Fibroblast of skin of right biceps (primary cell): ENCODE data around the gene PROCA1.

Source experiments
- DNase-seq: peaks from one replicate; pipeline ENCODE4 v3.0.0-alpha.2; 2013

The PROCA1 gene

DNA sequence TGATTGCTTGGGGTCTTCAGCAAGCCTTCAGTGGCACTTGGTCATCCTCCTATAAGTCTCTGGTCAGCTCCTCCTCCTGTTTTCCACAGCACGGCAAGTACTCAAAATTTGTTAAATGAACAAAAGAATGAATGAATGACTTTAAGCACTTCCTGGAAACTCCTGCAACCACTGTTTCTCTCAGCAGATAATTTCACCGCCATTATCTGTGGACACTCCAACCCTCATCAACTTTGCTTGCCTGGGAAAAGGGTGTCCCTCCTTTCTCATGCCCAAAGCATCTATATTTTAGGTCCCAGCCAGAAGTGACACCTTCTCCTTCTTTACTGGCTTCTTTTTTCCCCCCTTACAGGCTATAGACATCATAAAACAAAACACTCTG lies 4.4 kb downstream of the PROCA1 start:
- no peak for DNase-seq

DNA sequence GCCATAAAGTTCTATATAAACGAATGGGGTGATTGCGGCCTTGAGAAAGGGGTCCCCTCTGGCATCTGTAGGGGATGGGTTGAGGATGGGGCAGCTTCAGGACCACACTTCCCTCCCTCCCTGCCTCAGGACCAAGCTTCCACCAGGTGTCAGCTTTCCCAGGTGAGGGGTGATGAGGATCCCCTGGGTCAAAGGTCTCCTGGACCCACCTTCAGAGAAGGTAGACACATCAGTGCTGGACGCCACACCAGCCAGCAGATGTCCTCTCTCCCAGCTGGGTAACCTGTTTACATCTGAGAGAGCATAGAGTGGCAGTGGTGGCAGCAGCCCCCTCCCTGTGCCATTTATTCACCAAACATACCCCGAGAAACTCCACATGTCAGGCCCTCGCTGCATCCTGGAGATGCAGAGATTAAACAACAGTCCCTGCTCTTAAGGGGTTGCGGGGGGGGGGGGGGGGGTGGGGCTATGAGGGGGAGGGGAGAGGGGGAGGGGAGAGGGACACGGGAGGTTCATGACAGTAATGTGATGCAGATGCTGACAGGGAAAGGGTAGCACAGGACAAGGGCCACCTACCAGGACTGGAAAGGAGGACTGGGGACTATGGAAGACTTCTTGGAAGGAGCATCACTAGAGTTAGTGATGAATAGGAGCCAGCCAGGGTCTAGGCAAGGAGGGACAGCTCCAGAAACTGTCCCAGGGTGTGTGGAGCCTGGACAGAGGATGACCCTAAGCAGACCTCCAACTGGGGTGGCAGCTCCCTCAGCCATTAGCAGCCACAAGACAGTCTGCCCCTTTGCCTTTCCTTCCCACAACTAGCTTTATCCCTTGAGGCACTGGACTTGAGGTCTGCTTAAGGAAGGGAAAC lies 5.0 kb downstream of the PROCA1 start:
- DNase-seq: no peak

DNA sequence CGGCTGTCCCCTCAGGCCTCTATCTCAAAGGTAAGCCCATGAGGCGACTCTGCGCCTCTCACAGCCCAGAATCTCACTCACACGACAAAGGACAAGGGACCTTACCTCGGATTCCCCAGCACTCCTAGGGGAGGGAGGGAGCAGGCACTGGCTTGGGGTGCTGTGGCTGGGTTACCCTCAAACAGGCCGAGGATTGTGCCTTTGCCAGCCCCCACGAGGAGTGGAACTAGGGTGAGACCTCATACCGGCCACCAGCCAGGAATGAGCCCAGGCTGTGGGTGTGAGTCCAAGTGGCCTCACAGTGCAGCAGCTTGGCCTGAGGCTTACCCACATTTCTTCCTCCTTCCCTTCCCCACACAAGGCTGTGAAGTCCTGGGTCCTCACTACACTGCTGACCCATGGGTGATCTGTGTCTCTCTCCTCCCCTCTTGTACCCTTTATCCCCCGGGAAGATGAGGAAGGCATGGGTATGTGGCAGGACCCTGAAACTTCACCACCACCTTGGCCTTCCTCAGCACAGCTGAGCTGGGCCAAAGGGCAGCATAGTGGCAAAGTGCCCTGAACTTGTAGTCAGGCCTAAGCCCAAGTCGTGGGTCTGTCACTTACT lies 5.9 kb downstream of the PROCA1 start:
- DNase-seq: no peak

- no peak for DNase-seq
Measured at GRCh38 chr17:28705074-28705659, 6.5 kb downstream of the PROCA1 start.

- DNase-seq: no peak
Measured at GRCh38 chr17:28704219-28704858, 7.3 kb downstream of the PROCA1 start.

DNA sequence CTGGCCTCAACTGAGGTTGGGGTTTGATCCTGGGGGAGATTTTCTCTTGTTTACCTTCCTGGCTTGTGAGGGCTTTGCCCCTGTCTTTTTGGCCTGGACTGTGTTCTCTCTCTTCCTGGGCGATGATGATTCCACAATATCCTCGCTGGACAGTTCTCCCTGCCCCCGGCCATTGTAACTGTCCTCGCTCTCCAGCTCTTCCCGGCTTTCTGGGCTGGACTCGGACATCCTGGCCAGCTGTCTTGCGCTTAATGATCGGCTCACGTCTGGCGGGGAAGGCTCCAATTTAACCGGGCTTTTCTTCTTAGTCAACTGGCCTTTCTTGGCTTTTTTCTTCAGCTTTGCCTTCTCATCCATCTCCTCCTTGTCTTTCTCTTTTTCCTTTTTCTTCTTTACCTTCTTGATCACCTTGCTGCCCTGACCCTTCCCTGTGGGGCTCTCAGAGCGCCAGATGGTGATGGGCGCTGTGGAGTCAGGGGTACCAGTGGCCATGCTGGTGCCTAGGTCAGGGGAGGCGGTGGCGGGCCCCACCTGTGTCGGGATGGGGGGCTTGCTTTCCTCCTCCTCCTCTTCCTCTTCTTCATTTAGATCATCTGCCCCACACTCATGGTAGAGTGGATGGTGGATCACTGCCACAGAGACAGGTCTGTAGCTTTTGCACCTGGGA lies 8.0 kb downstream of the PROCA1 start:
- DNase-seq: no peak

DNA sequence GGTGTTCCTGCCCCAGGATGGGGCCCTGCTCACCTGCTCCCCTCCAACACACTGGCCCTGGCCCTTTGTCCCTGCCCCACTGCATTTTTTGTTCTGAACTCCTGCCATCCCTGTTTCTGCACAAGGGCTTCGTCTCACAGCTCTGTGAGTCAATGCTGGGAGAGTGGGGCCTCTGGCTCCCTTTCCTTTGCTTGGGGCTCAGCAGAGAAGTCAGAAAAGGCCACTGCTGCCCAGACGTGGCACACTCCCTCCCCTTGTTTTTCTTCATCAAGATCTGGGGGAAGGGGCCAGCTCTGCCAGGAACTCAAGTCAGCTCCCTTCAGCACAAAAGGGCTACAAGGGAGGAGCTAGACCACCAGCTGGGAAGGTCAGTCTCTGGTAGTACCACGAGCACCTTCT lies 8.9 kb downstream of the PROCA1 start:
- DNase-seq: no peak

- DNase-seq: no peak
Measured at GRCh38 chr17:28702026-28702751, 9.5 kb downstream of the PROCA1 start.

DNA sequence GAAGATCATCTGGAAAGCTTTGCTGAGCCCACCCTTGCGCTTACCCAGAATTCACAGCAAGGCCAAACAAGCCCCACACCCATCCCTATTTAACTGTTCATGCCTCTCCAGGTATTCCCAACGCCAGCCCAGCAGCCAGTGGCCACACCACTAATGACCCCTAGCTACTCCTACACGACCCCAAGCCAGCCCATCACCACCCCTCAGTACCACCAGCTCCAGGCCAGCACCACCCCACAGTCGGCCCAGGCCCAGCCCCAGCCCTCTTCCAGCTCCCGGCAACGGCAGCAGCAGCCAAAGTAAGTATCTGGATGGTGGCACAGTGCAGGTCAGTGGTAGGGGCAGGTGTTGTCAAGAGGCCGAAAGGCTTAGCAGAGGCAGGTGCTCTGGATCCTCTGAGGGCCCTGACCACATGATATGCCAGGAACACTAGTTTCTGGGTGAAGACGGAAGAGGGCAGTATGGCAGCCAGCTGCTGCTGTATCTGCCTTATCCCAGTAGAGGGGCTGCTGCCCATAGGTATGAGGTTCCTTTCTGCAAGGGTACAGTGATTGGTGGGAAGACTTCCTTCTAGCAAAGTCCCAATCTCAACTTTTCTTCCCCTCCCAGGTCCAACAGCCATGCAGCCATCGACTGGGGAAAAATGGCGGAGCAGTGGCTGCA lies 10.7 kb downstream of the PROCA1 start:
- no peak for DNase-seq

DNA sequence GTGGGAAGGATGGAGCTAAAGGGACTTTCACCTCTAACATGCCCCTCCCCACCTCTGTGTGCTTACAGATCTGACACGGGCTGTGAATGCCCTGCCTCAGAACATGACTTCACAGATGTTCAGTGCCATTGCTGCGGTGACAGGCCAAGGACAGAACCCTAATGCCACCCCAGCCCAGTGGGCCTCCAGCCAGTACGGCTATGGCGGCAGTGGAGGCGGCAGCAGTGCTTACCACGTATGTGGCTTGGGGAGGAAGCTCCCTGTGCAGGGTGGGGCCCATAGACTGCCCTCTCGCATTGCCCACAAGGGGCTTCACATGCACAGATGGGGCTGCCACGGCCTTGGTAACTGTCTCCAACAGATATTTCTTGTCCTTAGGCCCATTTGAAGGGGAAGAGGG lies 11.4 kb downstream of the PROCA1 start:
- DNase-seq: no peak

DNA sequence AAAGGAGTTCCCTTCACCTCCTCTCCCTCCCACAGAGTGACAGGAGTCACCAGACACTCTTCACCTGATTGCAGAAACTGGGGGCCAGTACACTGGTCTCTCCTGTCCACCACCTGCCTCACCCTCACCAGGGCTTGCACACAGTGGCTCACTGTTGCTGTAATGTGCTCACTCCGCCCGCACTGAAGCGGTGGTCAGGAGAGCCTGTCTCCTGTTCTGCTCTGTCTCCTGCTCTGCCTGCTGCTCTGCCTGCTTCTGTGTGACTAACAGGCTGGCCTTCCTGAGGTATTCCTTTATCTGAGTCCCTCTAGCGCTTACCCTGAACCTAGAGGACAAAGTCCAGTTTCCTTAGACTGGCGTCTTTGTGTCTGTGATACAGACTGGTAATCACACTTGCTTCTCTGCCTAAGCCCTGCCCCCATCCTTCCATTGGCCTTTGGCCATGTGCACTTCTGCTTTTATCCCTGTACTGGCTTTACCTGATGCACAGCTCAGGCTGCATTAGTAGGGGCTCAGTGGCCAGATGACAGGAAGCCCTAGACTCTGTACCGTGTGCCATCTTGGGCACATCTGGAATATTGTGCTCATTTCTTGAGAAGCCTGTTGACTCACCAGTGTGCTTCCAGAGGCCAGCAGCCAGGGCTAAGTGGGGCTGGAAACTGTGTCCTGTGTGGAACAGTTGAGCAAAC lies 13.3 kb downstream of the PROCA1 start:
- DNase-seq: no peak

- DNase-seq: no peak
Measured at GRCh38 chr17:28693869-28694268, 17.8 kb downstream of the PROCA1 start.

DNA sequence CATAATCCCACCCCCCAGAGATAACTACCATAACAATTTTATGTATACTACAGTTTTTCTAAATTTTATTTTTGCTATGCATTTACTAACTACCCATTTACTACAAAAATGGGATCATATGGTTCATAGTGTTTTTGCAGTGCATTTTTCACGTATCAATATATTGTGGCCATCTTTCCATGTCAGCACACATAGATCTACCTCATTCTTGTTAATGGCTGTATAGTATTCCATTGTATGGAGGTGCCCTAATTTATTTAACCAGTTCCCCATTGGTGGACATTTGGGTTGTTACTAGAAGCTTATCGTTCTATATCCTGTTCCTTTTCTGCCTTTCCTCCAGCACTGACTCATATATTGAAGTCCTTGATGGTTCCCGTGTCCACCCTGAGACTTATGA lies 22.7 kb downstream of the PROCA1 start:
- no peak for DNase-seq

DNA sequence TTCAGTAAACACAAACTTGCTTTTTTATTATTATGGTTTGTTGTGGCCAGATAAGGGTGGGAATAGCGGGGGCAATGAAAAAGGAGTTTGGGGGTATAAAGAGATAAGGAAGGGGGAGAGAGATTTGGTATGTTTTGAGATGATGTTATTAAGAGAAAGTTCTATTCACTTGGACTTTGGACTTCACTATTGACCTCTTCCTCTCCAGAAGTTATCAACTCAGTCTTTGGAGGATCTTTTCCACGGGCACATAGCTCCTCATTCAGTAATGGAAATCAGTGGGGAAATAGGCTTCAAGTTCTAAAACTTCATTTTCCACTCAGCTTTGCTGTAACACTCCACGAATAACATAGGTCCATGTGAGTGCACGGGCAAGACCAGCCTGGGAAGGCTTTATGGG lies 23.2 kb downstream of the PROCA1 start:
- DNase-seq: no peak

DNA sequence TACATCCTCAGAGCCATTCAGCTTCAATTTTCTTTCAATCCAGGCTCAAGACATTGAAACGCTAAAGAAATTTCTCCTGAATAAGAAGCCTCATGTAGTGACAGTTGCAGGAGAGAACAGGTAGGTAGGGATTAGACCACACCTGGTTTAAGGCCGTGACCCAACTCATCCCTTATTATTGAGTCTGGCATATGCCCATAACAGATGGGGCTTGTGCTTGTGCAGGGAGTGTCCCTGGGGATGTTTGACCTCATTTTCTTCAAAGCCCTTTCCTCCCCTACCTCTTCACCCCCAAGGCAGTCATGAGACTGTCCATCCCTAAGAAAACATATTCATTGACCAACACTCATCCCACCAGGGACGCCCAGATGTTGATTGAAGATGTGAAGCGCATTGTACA lies 25.4 kb downstream of the PROCA1 start:
- DNase-seq: no peak

GRCh38 chr17:28685366-28685765 lies 26.3 kb downstream of the PROCA1 start:
- DNase-seq: no peak

DNA sequence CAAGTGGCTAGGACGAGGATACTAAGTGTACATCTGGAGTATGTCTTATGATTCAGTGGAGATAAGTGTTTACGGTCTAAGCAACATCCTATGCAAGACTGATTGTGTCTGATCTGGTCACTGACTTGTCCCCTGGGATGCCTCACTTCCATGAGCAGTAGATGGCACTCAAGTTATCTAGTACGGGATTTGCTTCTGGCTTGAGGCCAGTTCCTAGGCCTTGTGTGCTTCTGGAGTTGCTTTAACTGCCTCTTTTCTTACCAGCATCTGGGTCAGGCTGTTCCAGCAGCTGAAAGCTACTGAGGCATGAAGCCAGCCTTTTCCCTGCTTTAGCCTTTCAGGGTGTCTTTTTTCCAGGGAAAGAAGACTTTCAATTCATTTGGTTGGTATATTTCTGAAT lies 26.7 kb downstream of the PROCA1 start:
- peak; percentile 46 for DNase-seq

GRCh38 chr17:28682655-28683054 lies 29.0 kb downstream of the PROCA1 start:
- DNase-seq: no peak

- no peak for DNase-seq
Measured at GRCh38 chr17:28675980-28676379, 35.7 kb downstream of the PROCA1 start.

DNA sequence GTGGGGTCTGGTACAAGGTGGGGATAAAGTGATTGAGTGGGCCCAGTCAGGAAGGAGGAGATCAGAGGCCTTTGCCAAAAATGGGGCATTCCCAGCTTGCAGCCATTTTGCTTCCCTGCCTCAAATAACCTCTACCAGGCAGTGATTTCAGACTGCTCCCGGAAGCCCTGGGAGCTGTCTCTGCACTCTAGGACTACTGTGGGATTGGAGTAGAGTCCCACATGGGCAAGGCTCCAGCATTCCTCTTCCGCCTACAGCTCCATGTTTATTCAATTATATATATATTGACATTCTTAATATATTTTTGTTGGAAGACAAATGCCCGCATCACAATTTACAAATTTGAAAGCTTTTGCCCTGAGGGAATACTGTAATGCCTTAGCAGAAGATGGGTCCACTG lies 36.2 kb downstream of the PROCA1 start:
- DNase-seq: peak; percentile 22

GRCh38 chr17:28669918-28670317 lies 41.8 kb downstream of the PROCA1 start:
- DNase-seq: no peak
